SIG-M5 treated with dmso at 0.1 percent for 504 hours (cell line): Measurements from ENCODE around the gene BASP1.
"Not testable (repeated sequence)": the region's sequence is repeated elsewhere in the genome, so short reads cannot be mapped to it uniquely, and the experiment has no call there.

Experiments
- DNase-seq: peaks from one replicate; lab custom pipeline; 2025; ENCODE audit not compliant: unreplicated experiment; lab: John Stamatoyannopoulos, UW

BASP1 gene

DNA sequence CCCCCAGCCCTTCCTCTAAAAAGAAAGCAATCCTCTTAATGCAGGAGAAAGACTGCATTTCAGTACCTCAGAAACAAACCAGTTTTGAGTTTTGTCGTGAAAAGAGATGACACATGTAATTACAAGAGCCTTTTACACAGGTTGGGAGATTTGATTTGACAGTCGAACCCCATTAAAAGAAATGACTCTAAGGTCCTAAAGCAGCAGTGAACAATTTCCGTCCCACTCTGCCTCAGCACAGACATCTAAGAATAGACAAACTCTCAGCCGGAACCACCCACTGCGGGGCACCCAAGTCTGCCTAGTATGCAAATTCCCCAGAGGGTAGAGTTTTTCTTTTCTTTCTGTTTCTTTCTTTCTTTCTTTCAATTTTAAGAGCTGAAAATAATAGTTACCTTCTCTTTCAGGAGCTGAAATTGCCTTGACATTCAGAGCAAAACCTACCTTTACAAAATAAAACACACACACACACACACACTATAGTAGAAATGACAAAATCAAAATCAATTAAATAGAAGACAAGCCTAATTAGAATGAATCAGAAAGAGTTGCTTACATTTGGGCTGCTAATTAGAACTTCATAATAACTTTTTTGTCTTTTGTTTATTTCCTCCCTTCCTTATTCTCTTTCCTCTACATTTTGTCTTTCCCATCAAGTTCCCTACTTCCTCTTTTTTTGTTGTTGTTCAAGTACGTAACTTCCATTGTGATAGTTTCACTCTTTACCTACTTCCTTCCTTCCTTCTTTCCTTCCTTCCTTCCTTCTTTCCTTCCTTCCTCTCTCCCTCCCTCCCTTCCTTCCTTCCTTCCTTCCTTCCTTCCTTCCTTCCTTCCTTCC, 65.1 kb downstream of the BASP1 start:
- DNase-seq, result peak; percentile 70

DNA sequence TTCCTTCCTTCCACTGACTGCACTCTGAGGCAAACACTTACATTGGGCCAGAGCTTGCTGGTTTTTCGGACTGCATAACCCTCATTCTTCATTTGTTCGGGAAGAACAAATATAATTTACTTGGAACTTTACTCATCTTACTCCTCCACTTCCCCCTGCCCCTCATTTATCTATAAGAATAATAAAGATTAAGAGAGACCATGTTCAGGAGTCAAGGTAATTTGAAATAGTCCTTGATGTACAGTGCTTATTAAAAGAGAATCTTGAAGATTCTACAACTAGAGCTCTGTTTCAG, 65.6 kb downstream of the BASP1 start:
- DNase-seq, result no peak

DNA sequence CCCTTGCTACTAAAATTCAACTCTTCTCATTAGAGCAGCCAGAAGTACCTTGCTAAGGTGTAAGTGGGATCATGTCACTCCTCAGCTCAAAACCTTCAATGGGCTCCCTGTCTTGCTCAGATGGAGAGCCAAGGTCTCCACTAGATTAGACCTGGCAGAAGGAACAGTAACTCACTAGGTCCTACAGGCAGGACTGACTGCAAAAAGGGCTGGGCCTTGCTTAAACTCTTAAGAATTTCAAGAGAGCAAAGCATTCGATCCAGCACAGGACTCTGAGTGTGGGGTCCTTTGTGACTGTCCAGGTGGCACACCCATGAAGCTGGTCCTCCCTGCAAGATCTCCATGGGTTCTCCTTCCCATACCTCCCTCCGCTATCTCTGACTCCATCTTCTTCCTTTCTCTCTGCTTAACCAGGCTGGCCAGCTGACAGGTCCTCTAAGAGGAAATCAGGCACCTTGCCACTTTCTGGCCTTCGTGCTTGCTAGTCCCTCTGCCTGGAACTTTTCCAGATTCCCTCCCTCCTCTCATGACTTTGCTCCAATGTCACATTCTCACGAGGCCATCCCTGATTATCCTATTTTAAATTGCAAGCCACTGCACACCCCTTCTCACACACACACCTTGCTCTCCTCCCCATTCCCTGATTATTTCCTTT, 70.2 kb downstream of the BASP1 start:
- no peak for DNase-seq

DNA sequence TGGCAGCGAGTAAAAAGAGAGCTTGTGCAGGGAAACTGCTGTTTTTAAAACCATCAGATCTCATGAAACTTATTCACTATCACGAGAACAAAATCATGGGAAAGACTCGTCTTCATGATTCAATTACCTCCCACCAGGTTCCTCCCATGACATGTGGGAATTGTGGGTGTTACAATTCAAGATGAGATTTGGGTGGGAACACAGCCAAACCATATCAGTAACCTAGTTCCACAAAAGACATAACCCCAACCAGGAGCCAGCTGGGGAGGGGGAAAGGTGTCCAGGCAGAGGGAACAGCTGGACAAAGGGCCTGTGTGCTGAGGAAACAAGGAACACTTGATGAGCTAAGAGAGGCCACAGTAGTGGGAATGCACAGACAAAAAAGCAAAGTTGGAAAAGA, 71.1 kb downstream of the BASP1 start:
- no peak for DNase-seq

DNA sequence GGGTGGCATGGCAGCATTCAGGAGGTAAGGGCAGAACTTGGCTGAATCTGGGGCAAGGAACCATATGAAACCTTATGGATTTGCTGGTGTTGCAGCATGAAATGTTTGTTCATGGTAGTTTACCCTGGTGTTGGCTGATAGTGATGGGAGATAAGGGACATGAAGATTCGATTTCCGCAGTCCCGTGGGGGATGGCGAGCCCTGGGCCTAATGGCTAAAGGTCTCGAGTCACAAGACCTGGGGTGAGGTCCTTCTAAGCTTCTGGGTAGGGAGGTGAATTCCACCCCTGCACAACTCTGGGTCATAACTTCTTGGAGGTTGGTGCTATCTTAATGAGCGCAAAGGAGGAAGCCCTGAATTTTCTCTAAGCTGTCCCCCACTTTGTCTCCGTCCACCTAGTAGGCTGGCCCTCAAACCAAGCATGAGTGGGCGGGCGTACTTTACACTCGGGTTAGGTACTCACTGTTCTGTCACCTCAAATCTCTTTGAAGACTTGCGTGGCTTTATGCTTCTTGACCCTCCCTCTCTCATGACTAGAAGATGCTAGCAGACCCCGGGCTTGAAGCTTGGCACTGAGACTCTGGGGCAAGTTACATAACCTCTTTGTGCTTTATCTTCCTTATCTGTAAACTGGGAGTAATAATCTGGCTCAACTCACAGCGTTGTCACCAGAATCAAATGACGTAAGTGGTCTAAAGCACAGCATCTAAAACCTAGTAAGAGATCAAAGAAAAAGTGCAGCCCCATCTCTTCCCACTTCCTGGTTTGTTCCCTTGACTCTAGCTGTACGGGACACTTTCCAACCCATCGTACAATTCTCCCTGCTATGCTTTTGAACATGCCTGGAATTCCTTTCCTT, 72.5 kb downstream of the BASP1 start:
- no peak for DNase-seq

DNA sequence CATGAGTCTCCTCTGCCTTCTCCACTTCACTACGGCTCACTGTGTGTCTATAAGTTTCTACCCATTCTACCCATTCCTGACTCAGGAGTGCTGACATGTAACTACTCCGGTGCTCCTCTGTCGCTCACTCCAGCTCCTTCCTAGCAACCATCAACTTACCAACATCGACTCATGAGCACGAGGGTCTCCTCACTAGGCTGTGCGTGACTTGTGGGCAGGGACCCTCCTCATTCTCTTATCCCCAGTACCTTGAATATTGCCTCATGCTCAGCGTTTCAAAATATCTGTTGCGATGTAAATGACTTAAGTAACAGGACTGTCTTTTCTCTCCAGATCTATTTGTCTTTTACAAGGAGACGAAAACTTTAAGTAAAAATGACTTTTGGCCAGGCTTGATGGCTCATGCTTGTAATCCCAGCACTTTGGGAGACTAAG, 73.1 kb downstream of the BASP1 start:
- no peak for DNase-seq

DNA sequence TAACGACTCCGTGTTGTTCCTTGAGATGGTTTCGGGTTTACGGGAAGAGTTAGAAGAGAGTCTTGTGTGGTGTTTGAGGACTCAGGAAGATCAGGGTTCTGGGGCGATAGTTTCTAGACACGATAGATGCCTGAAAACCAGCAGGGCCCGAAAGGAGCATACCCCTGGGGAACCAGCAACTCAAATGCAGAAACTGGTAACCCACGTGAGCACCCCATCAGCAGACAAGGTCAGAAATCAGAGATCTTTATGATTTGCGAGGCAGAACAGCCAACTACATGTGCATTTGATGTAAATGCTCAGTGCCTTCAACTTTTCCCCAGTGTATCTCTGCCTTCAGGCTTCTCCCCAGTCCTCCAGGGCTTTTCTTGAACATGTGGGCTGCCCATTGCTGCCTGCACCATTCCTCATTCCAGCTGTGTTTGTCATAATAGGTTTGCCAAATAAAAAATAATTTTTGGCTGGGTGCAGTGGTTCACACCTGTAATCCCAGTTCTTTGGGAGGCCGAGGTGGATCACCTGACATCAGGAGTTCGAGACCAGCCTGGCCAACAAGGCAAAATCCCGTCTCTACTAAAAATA, 75.1 kb downstream of the BASP1 start:
- no peak for DNase-seq

DNA sequence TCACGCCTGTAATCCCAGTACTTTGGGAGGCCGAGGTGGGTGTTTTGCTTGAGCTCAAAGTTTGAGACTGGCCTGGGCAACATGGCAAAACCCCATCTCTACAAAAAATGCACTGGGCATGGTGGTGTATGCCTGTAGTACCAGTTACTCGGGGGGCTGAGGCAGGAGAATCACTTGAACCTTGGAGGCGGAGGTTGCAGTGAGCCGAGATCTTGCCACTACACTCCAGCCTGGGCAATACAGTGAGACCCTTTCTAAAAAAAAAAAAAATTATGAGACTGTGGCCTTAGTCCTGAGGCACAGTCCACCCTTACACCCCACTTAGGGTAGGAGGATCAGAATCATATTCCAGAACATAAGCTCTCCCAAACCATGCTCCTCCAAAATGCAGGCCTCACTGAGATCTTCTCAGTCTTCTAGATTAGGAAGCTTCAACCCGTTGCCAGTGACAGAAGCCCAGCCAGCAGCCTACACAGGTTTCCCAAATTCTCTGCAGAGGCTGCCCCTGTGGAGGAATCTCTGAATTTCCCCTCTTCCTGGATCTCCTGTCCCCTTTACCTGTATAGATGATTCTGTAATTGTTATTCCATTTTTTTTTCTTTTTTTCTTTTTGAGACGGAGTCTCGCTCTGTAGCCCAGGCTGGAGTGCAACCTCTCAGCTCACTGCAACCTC, 77.3 kb downstream of the BASP1 start:
- no peak for DNase-seq

DNA sequence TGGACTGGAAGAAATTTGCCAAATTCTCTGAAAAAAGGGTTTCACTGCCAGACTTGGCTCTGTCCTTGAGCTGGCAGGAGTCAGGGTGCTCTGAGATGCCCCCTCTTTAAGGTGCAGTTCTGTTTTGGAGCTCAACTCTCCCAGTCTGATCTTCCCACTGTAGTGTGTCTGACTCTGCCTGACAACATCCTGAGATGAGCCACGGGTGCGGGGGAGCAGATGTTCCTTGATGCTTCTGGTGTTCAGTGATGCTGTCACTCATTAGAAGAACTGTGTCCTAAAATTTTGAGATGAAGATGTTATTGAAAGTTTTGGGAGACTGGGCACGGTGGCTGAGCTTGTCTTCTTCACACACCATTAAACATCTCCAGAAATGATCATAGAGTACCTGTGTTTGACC, 78.2 kb downstream of the BASP1 start:
- no peak for DNase-seq

DNA sequence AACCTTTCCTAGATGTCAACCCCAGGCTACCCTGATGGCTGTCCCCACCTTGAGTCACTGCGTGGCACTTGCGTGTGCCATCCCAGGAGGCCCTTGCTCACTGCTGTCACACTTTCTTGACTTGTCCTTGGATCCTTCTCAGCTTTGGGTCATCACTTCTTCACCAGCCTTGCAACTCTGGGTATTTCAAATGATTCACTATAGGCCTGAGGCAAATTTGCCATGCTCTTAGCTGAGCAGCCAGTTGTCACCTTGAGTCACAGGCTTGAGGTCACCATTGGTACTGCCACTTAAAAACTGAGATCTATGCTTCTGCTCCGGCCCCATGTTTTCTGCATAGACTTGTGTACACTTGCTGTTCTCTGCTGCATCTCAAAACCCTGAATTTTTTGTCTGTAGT, 84.7 kb downstream of the BASP1 start:
- no peak for DNase-seq

DNA sequence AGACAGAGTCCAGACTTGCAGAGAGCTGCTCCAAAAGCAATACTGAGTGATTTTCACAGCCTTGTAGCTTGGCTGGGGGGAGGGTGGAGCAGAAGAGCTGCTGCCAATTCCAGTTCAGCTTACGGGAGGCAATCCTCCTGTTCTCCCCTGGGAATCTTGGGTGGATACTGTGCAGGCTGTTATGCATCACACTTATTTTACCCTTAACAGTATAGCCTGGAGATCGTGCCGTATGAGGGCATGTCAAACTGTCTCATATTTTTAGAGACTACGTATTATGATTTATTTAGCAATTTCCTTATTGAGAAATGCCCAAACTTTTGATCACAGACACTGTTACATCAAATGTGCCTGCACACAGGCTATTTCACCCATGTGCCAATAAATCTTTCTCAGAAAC, 85.2 kb downstream of the BASP1 start:
- peak; percentile 39 for DNase-seq

DNA sequence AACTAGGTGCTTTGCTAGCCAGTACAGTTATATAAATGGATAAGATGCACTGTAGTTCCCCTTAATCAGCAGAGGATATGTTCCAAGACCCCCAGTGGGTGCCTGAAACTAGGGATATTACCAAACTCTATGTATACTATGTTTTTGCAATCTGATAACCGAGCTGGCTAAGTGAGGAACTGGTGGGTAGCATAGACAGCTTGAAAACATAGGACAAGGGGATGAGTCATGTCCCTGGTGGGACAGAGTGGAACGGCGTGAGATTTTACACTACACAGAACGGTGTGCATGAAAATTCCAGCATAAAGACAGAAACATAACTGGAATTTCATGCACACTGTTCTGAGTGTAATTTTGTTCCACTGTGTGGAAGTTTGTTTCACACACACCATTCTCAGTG, 86.9 kb downstream of the BASP1 start:
- peak; percentile 85 for DNase-seq

DNA sequence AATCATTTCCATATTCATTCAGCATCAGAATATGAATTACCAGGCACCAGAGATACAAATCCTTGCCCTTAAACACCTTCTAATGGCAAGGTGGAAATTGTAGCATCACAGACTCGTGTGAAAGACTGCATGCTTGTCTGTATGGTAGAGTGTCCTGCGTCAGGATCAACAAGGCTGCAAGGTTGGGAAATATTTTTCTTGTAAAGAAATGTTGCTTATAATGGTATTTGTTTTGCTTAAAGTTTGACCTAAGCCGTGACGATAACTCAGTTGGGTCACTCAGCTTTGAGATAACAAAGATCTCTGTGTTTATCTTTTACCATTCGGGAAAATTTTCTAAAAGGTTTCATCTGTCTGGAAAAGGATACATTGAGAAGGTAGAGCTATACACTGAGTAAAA, 87.6 kb downstream of the BASP1 start:
- no peak for DNase-seq

DNA sequence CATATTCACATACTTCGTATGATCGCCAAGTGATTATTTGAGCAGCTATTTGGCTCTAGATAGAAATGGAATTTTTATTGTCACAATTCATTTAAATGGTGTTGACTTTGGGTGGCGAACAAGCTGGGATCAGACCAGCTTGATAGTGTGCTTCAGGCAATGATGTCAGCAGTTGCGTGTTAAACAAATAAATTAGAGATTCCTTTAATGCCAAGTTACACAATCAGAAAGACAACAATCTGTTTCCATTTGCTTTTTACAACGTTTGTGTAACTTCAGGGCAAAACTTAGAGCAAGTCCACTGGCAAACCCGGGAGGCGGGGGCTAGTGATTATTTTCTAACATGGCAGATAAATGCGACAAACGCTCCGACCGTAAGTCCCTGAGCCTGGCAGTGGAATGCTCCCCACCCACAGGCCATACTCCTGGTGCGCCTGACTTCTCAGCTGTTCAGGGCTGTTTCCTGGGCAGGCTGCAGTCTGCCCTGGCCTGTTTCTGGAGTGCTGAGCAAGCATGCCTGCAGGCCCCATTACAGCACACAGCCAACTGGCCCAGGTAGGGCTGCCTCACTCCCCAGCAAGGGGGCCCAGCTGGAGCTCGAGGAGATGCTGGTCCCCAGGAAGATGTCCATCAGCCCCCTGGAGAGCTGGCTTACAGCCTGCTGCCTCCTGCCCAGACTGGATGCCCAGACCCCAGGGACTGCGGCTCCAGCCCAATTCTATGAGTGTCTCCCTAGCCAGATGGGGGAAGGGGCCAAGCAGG, 88.7 kb downstream of the BASP1 start:
- peak; percentile 85 for DNase-seq

DNA sequence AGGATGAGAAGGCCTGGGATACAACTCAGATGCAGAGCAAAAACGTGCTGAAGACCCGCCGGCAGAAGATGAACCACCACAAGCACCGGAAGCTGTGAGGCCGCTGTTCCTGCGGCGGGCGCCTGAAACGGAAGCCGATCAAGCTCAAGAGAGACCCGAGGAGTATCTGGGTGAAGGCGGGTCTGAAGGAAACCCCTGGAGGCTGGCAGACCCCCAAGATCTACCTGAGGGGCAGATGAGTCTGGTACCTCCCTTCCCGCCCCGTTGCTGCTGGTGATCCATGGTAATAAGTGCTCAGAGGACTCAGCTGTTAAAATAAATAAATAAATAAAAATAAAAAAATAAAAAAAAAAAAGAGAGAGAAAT, 89.3 kb downstream of the BASP1 start:
- DNase-seq, result no peak

DNA sequence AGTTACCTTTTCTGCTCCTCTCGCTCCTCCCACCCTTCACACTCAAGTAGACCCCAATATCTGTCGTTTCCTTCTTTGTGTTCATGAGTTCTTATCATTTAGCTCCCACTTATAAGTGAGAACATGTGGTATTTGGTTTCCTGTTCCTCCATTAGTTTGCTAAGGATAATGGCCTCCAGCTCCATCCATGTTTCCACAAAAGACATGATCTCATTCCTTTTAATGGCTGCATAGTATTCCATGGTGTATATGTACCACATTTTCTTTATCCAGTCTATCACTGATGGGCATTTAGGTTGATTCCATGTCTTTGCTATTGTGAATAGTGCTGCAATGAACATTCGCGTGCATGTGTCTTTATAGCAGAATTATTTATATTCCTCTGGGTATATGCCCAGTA, 90.0 kb downstream of the BASP1 start:
- not testable (repeated sequence) for DNase-seq

DNA sequence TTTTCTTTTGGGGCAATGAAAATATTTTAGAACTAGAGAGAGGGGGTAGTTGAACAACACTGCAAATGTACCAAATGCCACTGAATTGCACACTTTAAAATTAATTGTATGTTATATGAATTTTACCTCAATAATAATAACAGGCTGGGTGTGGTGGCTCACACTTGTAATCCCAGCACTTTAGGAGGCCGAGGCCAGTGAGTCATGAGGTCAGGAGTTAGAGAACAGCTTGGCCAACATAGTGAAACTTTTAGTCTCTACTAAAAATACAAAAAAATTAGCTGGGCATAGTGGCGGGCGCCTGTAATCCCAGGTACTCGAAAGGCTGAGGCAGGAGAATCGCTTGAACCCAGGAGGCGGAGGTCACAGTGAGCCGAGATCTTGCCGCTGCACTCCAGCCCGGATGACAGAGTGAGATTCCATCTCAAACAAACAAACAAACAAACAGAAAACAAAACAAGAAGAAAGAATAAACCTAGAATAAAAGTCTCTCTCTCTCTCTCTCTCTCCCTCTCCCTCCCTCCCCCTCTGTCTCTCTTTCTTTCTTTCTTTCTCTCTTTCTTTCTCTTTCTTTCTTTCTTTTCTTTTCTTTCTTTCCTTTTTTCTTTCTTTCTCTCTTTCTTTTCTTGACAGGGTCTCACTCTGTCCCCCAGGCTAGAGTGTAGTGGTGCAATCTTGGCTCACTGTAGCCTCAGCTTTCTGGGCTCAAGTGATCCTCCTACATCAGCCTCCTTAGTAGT, 91.1 kb downstream of the BASP1 start:
- no peak for DNase-seq

DNA sequence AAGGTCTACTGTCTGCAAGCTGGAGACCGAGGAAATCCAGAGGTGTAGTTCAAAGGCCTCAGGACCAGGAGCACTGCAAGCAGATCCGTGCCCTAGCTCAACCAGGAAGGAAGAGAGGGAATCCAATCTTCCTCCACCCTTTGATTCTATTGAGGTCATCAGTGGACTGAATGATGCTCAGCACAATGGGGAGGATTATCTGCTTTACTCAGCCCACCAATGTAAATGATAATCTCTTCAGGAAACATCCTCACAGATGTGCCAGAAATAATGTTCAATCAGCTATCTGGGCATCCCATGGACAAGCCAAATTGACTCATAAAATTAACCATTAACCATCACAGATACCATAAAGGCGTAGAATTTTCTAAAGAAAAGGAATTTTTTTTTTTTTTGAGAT, 92.0 kb downstream of the BASP1 start:
- no peak for DNase-seq

DNA sequence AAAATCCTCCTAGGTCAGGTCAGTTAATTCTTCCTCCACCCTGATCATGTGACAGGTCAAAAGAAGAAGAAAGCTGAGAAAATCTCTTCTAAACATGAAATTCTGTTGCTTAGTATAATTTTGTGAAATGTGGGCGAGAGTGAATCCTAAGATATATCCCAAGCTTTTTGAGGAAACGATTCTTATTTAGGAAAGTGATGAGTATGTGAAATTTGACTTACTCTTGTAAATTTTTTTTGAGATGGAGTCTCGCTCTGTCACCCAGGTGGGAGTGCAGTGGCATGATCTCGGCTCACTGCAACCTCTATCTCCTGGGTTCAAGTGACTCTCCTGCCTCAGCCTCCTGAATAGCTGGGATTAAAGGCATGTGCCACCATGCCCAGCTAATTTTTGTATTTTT, 93.1 kb downstream of the BASP1 start:
- DNase-seq, result not testable (repeated sequence)

DNA sequence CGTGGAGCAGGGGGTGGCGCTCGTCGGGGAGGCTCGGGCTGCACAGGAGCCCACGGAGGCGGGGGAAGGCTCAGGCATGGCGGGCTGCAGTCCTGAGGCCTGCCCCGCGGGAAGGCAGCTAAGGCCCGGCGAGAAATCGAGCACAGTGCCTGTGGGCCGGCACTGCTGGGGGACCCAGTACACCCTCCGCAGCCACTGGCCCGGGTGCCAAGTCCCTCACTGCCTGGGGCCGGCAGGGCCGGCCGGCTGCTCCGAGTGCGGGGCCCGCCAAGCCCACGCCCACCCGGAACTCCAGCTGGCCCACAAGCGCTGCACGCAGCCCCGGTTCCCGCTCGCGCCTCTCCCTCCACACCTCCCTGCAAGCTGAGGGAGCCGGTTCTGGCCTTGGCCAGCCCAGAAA, 94.4 kb downstream of the BASP1 start:
- DNase-seq, result not testable (repeated sequence)
